ENCODE measurements around the gene MDK.

The MDK gene

DNA sequence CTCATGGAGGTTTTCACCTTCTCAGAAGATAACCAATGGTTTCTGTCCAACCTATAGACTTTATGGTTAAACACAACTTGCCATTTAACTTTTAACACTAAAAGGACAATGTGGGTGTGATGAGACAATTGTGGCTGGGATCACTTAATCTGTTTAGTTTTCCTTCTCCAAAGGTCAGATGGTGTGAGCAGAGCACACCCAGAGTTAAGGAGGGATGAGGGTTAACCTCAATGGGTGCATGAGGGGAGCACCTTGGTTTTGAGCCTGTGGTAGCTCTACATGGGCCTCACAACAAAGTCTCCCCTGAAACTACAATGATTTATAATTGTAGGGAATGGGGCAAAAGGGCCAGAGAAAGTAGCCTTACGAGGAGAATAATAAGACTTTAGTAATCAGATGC is 39.0 kb downstream of the MDK start:
- no peaks in the 10 kb centered on the region for H3K27me3 ChIP-seq (ENCODE audit: control insufficient read depth, low read length)
- H4K20me1 ChIP-seq (ENCODE audit: control insufficient read depth, insufficient read depth, low read depth, low read length) = no peaks in the 10 kb centered on the region
- H3F3A ChIP-seq (ENCODE audit: control insufficient read depth, insufficient read depth) = no peaks in the 10 kb centered on the region
- no peaks in the 10 kb centered on the region for H3K79me2 ChIP-seq (ENCODE audit: control insufficient read depth, low read length)
- H3K27ac ChIP-seq (ENCODE audit: low read depth, low read length) = no peak overlapping the region
- no peak overlapping the region for H3K4me3 ChIP-seq (ENCODE audit: low read length)
- H3K36me3 ChIP-seq (ENCODE audit: control insufficient read depth, low read length) = peaks cover 10% of the 10 kb centered on the region
- no peak for TF ChIP-seq EZH2phosphoT487 (IDR thresholded peaks at IDR 0.05; ENCODE audit: borderline replicate concordance, low read length)
- TF ChIP-seq, protein P1, sequence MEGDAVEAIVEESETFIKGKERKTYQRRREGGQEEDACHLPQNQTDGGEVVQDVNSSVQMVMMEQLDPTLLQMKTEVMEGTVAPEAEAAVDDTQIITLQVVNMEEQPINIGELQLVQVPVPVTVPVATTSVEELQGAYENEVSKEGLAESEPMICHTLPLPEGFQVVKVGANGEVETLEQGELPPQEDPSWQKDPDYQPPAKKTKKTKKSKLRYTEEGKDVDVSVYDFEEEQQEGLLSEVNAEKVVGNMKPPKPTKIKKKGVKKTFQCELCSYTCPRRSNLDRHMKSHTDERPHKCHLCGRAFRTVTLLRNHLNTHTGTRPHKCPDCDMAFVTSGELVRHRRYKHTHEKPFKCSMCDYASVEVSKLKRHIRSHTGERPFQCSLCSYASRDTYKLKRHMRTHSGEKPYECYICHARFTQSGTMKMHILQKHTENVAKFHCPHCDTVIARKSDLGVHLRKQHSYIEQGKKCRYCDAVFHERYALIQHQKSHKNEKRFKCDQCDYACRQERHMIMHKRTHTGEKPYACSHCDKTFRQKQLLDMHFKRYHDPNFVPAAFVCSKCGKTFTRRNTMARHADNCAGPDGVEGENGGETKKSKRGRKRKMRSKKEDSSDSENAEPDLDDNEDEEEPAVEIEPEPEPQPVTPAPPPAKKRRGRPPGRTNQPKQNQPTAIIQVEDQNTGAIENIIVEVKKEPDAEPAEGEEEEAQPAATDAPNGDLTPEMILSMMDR (IDR thresholded peaks at IDR 0.05; ENCODE audit: low read depth, low read length, poor library complexity, severe bottlenecking) = no peak
- H3K9me3 ChIP-seq (ENCODE audit: control insufficient read depth, insufficient read depth, low read length) = no peaks in the 10 kb centered on the region
- H3K4me1 ChIP-seq (ENCODE audit: control insufficient read depth, low read length) = no peaks in the 10 kb centered on the region
- H3K4me2 ChIP-seq (ENCODE audit: low read length) = no peak overlapping the region
- H3K9me2 ChIP-seq (replicated peaks; ENCODE audit: control insufficient read depth, low read length) = no peaks in the 10 kb centered on the region

DNA sequence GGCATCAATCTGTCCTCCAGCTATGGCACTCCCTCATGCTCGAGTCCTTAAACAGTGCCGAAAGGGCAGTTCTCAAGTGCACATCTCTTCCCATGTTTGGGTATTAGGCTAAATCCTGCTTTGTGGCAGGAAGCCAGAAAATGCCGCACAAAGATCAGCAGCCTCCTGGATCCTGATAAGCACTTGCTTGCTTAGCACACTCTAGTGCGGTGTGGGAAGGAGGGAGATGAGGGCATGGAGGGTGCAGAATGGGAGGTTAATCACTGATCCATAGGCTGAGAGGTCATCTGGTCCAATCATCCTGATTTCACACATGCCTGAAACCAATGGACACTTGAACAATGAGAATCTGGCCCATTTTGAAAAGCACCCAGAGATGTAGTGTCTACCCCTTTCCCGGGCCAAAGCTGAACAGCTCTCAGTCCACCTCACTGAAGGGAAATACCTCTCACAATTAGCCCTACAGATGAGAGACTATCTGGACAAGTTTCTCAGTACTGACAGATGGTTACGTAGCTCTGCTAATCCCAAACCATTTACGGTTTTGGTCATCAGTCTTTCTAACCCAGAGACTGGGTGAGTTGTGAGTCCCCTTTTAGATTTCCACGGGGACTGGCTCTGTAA is 39.9 kb downstream of the MDK start:
- H3K4me1 ChIP-seq (ENCODE audit: control insufficient read depth, low read length) = no peaks in the 10 kb centered on the region
- no peak overlapping the region for H3K4me2 ChIP-seq (ENCODE audit: low read length)
- TF ChIP-seq, protein P1 (IDR thresholded peaks at IDR 0.05; ENCODE audit: low read depth, low read length, poor library complexity, severe bottlenecking) = no peak
- no peak for TF ChIP-seq EZH2phosphoT487 (IDR thresholded peaks at IDR 0.05; ENCODE audit: borderline replicate concordance, low read length)
- H3K9me2 ChIP-seq (replicated peaks; ENCODE audit: control insufficient read depth, low read length) = no peaks in the 10 kb centered on the region
- no peaks in the 10 kb centered on the region for H3K9me3 ChIP-seq (ENCODE audit: control insufficient read depth, insufficient read depth, low read length)
- H3F3A ChIP-seq (ENCODE audit: control insufficient read depth, insufficient read depth) = no peaks in the 10 kb centered on the region
- no peaks in the 10 kb centered on the region for H4K20me1 ChIP-seq (ENCODE audit: control insufficient read depth, insufficient read depth, low read depth, low read length)
- H3K4me3 ChIP-seq (ENCODE audit: low read length) = no peak overlapping the region
- H3K79me2 ChIP-seq (ENCODE audit: control insufficient read depth, low read length) = no peaks in the 10 kb centered on the region
- no peaks in the 10 kb centered on the region for H3K27me3 ChIP-seq (ENCODE audit: control insufficient read depth, low read length)
- H3K36me3 ChIP-seq (ENCODE audit: control insufficient read depth, low read length) = peaks cover 1% of the 10 kb centered on the region
- H3K27ac ChIP-seq (ENCODE audit: low read depth, low read length) = no peak overlapping the region

DNA sequence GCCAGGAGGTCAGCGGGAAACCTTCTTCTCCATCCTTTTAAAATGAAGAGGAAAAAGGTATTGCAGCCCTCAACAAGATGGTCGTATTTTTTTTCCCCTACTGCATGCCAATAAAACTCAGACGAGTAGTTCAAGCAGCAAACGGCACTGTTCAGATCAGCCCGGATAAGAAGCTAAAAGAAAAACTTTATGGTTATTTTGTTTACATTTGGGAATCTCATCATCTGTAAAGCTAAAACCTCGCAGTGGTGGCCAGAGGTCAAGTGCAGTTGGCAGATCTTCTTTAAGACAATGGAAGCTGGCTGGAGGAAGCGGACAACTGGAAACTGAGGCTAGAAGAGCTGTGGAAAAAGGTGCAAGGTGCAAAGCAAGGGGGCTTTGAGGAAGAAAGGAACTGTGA is 41.1 kb downstream of the MDK start:
- H3K36me3 ChIP-seq (ENCODE audit: control insufficient read depth, low read length) = no peaks in the 10 kb centered on the region; the same call in 1 of the 2 replicates
- no peaks in the 10 kb centered on the region for H3K4me1 ChIP-seq (ENCODE audit: control insufficient read depth, low read length)
- H3K9me3 ChIP-seq (ENCODE audit: control insufficient read depth, insufficient read depth, low read length) = no peaks in the 10 kb centered on the region
- no peak overlapping the region for H3K4me3 ChIP-seq (ENCODE audit: low read length)
- H3K9me2 ChIP-seq (replicated peaks; ENCODE audit: control insufficient read depth, low read length) = no peaks in the 10 kb centered on the region
- H3K27ac ChIP-seq (ENCODE audit: low read depth, low read length) = no peak overlapping the region
- no peaks in the 10 kb centered on the region for H3F3A ChIP-seq (ENCODE audit: control insufficient read depth, insufficient read depth)
- no peaks in the 10 kb centered on the region for H3K79me2 ChIP-seq (ENCODE audit: control insufficient read depth, low read length)
- H3K4me2 ChIP-seq (ENCODE audit: low read length) = no peak overlapping the region
- H4K20me1 ChIP-seq (ENCODE audit: control insufficient read depth, insufficient read depth, low read depth, low read length) = no peaks in the 10 kb centered on the region
- H3K27me3 ChIP-seq (ENCODE audit: control insufficient read depth, low read length) = no peaks in the 10 kb centered on the region
- TF ChIP-seq, protein P1 (IDR thresholded peaks at IDR 0.05; ENCODE audit: low read depth, low read length, poor library complexity, severe bottlenecking) = no peak
- no peak for TF ChIP-seq EZH2phosphoT487 (IDR thresholded peaks at IDR 0.05; ENCODE audit: borderline replicate concordance, low read length)
